Measurements from ENCODE around the gene TBXAS1.

TBXAS1 gene

GRCh38 chr7:140045697-140046096 is 216.6 kb downstream of the TBXAS1 start:
- no peak for DNase-seq

GRCh38 chr7:140047197-140047596 is 218.1 kb downstream of the TBXAS1 start:
- DNase-seq: no peak

GRCh38 chr7:140048138-140048537 is 219.1 kb downstream of the TBXAS1 start:
- DNase-seq: no peak

GRCh38 chr7:140048989-140049338 is 219.9 kb downstream of the TBXAS1 start:
- DNase-seq: no peak

GRCh38 chr7:140049339-140050024 is 220.4 kb downstream of the TBXAS1 start:
- no peak for DNase-seq

- no peak for DNase-seq
Observed at GRCh38 chr7:140050100-140050499, 221.0 kb downstream of the TBXAS1 start.

GRCh38 chr7:140051820-140052219 is 222.8 kb downstream of the TBXAS1 start:
- no peak for DNase-seq

GRCh38 chr7:140053812-140054539 is 224.9 kb downstream of the TBXAS1 start:
- DNase-seq: no peak

GRCh38 chr7:140054751-140055150 is 225.7 kb downstream of the TBXAS1 start:
- DNase-seq: no peak

- DNase-seq: no peak
Observed at GRCh38 chr7:140055833-140056232, 226.8 kb downstream of the TBXAS1 start.

GRCh38 chr7:140056431-140057142 is 227.5 kb downstream of the TBXAS1 start:
- DNase-seq: no peak

GRCh38 chr7:140057143-140057535 is 228.1 kb downstream of the TBXAS1 start:
- DNase-seq: no peak

- no peak for DNase-seq
Observed at GRCh38 chr7:140058517-140058916, 229.5 kb downstream of the TBXAS1 start.

GRCh38 chr7:140059273-140060242 is 230.5 kb downstream of the TBXAS1 start:
- DNase-seq: peak in 1 of 56 donors; percentile 24

- no peak for DNase-seq
Observed at GRCh38 chr7:140060243-140060630, 231.2 kb downstream of the TBXAS1 start.

GRCh38 chr7:140060788-140061606 is 231.9 kb downstream of the TBXAS1 start:
- DNase-seq: peak in 1 of 56 donors; percentile 5

GRCh38 chr7:140061607-140061930 is 232.5 kb downstream of the TBXAS1 start:
- DNase-seq: no peak

- no peak for DNase-seq
Observed at GRCh38 chr7:140062118-140062527, 233.1 kb downstream of the TBXAS1 start.

- DNase-seq: peak in 39 of 56 donors; percentile 4 to 68 (median 35)
Observed at GRCh38 chr7:140062528-140063299, 233.7 kb downstream of the TBXAS1 start, which contains the start of gene PARP12. PARP12 (minus strand) TSS chr7:140062951; CDS start chr7:140062847, 104 bp downstream.
